GM12878 (cell line): ENCODE data around the gene PCAT6. TPM values are rescaled to one million over a fixed set of nuclear protein-coding genes. Genes with fewer than 3 reads are reported as not detected.

Experiments used
- ATAC-seq: fragments of 200-7000 bp; cut with Tn5 transposase; 3 replicates; pipeline ENCODE4 v1.9.1; 2020; ENCODE audit warnings: mild to moderate bottlenecking, moderate library complexity
- BruUV-seq: library from RNA; stranded (reverse); fragments of 400-500 nt; replicated peaks from 2 replicates; lab custom pipeline; 2021; lab: Mats Ljungman, UMichigan
- CTCF ChIA-PET: fragments of 300-600 bp; sonication (Branson Sonifier 250); formaldehyde crosslinking; extraction: SDS; loops from one replicate; lab custom pipeline; 2021; ENCODE audit warnings: inconsistent platforms; lab: Yijun Ruan, JAX
- POLR2A ChIA-PET: fragments of 350-600 bp; formaldehyde crosslinking; extraction: SDS; loops from one replicate; lab custom pipeline; 2021; ENCODE audit warnings: inconsistent platforms; lab: Charles Lee
- RAD21 ChIA-PET: fragments of 300-600 bp; sonication (Branson Sonifier 250); formaldehyde crosslinking; loops from one replicate; lab custom pipeline; 2023; ENCODE audit warnings: antibody characterized with exemption; ENCODE audit not compliant: unreplicated experiment; lab: Charles Lee
- SMC1A ChIA-PET: fragments of 300-600 bp; sonication (Branson Sonifier 250); formaldehyde crosslinking; loops from one replicate; lab custom pipeline; 2023; ENCODE audit not compliant: unreplicated experiment, uncharacterized antibody; lab: Charles Lee
- DNase-seq: peaks from one replicate; pipeline ENCODE4 v3.0.0-alpha.2; 2011; ENCODE audit warnings: low read depth, low spot score
- FAIRE-seq: peaks from 3 replicates; lab custom pipeline; 2011; peaks lifted over from hg19 to GRCh38; lab: Jason Lieb, UNC
- H2AFZ ChIP-seq: 2 replicates; pipeline ENCODE4 v1.6.0; 2011; ENCODE audit warnings: low read depth, low read length, control low read depth; ENCODE audit not compliant: control insufficient read depth
- H3K27ac ChIP-seq: 2 replicates; pipeline ENCODE4 v1.5.1; 2011; ENCODE audit warnings: control low read depth; ENCODE audit not compliant: control insufficient read depth, insufficient read depth
- H3K27me3 ChIP-seq, 2 experiments: replicated peaks in 1 of 2; 2 replicates each; pipeline versions ENCODE4 v1.6.0 to v1.6.1; 2011; ENCODE audit warnings: low read length in 1 of 2; ENCODE audit not compliant: control insufficient read depth in 2 of 2, insufficient read depth in 2 of 2
- H3K36me3 ChIP-seq, 2 experiments: 2 replicates each; pipeline ENCODE4 v1.5.1; 2011; ENCODE audit warnings: low read length in 1 of 2; ENCODE audit not compliant: control insufficient read depth in 2 of 2, insufficient read depth in 2 of 2
- H3K4me1 ChIP-seq: 2 replicates; pipeline ENCODE4 v1.6.1; 2011; ENCODE audit warnings: mild to moderate bottlenecking, low read length, moderate library complexity, mixed read lengths; ENCODE audit not compliant: control insufficient read depth, insufficient read depth
- H3K4me2 ChIP-seq: 2 replicates; pipeline ENCODE4 v1.6.0; 2011; ENCODE audit warnings: control low read depth; ENCODE audit not compliant: control insufficient read depth, insufficient read depth
- H3K4me3 ChIP-seq: fragments of 200-600 bp; sonication (generic); 2 replicates; pipeline ENCODE4 v1.5.1; 2016
- H3K79me2 ChIP-seq: 2 replicates; pipeline ENCODE4 v1.6.0; 2011; ENCODE audit warnings: low read length; ENCODE audit not compliant: control insufficient read depth, insufficient read depth
- H3K9ac ChIP-seq: 2 replicates; pipeline ENCODE4 v1.8.0; 2011; ENCODE audit warnings: low read length, control low read depth, mixed read lengths; ENCODE audit not compliant: control insufficient read depth, insufficient read depth
- H3K9me3 ChIP-seq: replicated peaks from 3 replicates; pipeline ENCODE4 v1.5.1; 2011; ENCODE audit warnings: mild to moderate bottlenecking, low read length; ENCODE audit not compliant: control insufficient read depth, insufficient read depth
- H4K20me1 ChIP-seq: 2 replicates; pipeline ENCODE4 v1.6.0; 2011; ENCODE audit not compliant: control insufficient read depth, insufficient read depth
- BCL11A ChIP-seq: IDR thresholded peaks from 2 replicates; pipeline ENCODE4 v1.6.1; 2011; ENCODE audit warnings: low read depth, low read length
- CREM ChIP-seq: IDR thresholded peaks from 2 replicates; pipeline ENCODE4 v1.6.1; 2014; ENCODE audit warnings: antibody characterized with exemption, low read depth
- IKZF1 ChIP-seq: fragments of 450-650 bp; conservative IDR thresholded peaks from 2 replicates; pipeline ENCODE4 v1.6.1; 2017; ENCODE audit warnings: antibody characterized with exemption, mild to moderate bottlenecking
- IKZF2 ChIP-seq, 2 experiments: fragments of 450-650 bp; IDR thresholded peaks; 2 replicates each; pipeline ENCODE4 v1.6.1; 2017; ENCODE audit warnings: mild to moderate bottlenecking in 2 of 2, moderate library complexity in 2 of 2
- MEF2A ChIP-seq: IDR thresholded peaks from 2 replicates; pipeline ENCODE4 v1.6.1; 2011; ENCODE audit warnings: low read depth, mild to moderate bottlenecking, low read length, moderate library complexity; ENCODE audit not compliant: insufficient read depth
- MTA2 ChIP-seq: fragments of 450-650 bp; IDR thresholded peaks from 2 replicates; pipeline ENCODE4 v1.6.1; 2016; ENCODE audit warnings: low read depth, mild to moderate bottlenecking, moderate library complexity
- NR2F1 ChIP-seq: fragments of 450-650 bp; conservative IDR thresholded peaks from 2 replicates; pipeline ENCODE4 v1.6.1; 2017; ENCODE audit warnings: mild to moderate bottlenecking
- ZNF24 ChIP-seq: fragments of 450-650 bp; IDR thresholded peaks from 2 replicates; pipeline ENCODE4 v1.6.1; 2017; ENCODE audit warnings: antibody characterized with exemption, mild to moderate bottlenecking
- WGBS: methylation state at CpG from one replicate; pipeline ENCODE4 v1.1.6; 2016; ENCODE audit warnings: low lambda C conversion rate; ENCODE audit not compliant: insufficient replicate concordance, insufficient coverage; ENCODE audit errors: missing lambda C conversion rate; 5-methylcytosine and 5-hydroxymethylcytosine counted together
- in situ Hi-C: fragments of 300-500 bp; cut with MboI; formaldehyde crosslinking; loops from 9 replicates; pipeline ENCODE4 v1.14.3; 2018; ENCODE audit warnings: mixed read lengths
- intact Hi-C: fragments of 100-400 bp; cut with micrococcal nuclease; formaldehyde crosslinking; loops from one replicate; pipeline ENCODE4 v1.14.2; 2022; ENCODE audit not compliant: unreplicated experiment
- polyA plus RNA-seq, 11 experiments: library from polyadenylated mRNA; depleted of rRNA in 4 of 11; unstranded in 6 of 11; stranded (reverse) in 5 of 11; fragments of >200 nt; fragmentation: Nextera tagmentation in 4 of 11; fragmentation: Illumina TruSeq in 1 of 11; extraction: Ambion mirVana in 4 of 11; extraction: Trizol in 1 of 11; gene quantifications; 1 replicate in 1 of 11; 2 replicates in 10 of 11; pipeline versions ENCODE4 v1.2.1 to v1.2.3, GENCODE V29; 2011 to 2016; ENCODE audit warnings: inconsistent platforms in 2 of 11, missing spikeins in 2 of 11, low read depth in 1 of 11
- total RNA-seq, 4 experiments: library from RNA; depleted of rRNA in 3 of 4; stranded (reverse); fragments of >200 nt in 3 of 4; fragmentation: Illumina TruSeq in 1 of 4; extraction: Trizol in 1 of 4; gene quantifications; 2 replicates each; pipeline versions ENCODE4 v1.2.1 to v1.2.3, GENCODE V29; 2013 to 2021
- TF ChIP-seq, protein P1 (sequence below): IDR thresholded peaks from 2 replicates; pipeline ENCODE4 v1.6.1; 2011; ENCODE audit warnings: borderline replicate concordance, low read depth, mild to moderate bottlenecking, moderate library complexity, low read length; ENCODE audit not compliant: insufficient read depth, poor library complexity, severe bottlenecking

Gene PCAT6
- total and polyA plus RNA-seq, 10 of the 15 experiments (the other 5 are each of a cell fraction or from before 2014, with no cell fraction given): 0.16 to 0.83 (median 0.48) TPM; not detected in 4

DNA sequence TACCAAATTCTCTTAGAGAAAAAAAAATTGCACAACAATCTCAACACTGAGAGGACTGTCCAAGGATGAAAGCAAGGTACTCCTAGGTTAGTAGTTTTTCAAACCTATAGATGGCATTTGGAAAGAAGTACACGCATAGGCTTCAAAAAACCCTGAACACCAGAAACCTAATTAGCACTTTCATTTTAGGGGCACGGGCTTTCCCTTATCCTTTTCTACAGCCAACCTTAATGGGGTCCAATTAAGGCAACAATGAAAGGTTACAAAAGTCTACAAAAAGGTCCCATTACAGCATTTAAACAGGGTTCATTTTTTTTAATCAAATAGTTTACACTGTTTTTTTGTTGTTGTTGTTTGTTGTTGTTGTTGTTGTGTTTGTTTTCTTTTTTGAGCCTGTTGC, 8.7 kb upstream of the PCAT6 start:
- DNase-seq (no peak), FAIRE-seq (no peak), ATAC-seq (peak; percentile 64)
- in situ Hi-C loops: no loop called here
- H3K4me3 ChIP-seq: no peak overlapping the region
- TF ChIP-seq MEF2A (no peak), IKZF2 (IDR thresholded peaks at IDR 0.05) (peak in 1 of 2 experiments; percentile 35; a peak in 1 of 4 replicates), IKZF1 (0 out of 2 replicates have a peak, but pooled peaks have one; percentile 15), ZNF24 (peak; percentile 44; the same call in 1 of the 2 replicates), BCL11A (peak; percentile 70; the same call in 1 of the 2 replicates), CREM (no peak), NR2F1 (0 out of 2 replicates have a peak, but pooled peaks have one; percentile 55), MTA2 (peak; percentile 94)
- TF ChIP-seq, protein P1, sequence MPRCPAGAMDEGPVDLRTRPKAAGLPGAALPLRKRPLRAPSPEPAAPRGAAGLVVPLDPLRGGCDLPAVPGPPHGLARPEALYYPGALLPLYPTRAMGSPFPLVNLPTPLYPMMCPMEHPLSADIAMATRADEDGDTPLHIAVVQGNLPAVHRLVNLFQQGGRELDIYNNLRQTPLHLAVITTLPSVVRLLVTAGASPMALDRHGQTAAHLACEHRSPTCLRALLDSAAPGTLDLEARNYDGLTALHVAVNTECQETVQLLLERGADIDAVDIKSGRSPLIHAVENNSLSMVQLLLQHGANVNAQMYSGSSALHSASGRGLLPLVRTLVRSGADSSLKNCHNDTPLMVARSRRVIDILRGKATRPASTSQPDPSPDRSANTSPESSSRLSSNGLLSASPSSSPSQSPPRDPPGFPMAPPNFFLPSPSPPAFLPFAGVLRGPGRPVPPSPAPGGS: no peak
- 2% methylated on average over 2 of the region's 2 CpGs for WGBS
- SMC1A ChIA-PET: interaction anchor here (4.6 kb wide), 1 partner anchor 11 kb away, joined by 10 read pairs; no protein-coding TSS in a partner anchor
- H3K27me3 ChIP-seq: no peaks in the 10 kb centered on the region
- intact Hi-C loops: loop anchor here (10.0 kb wide), 1 partner anchor 203 kb away; the partner anchor contains the start of gene TMEM183A
- 0 out of 2 replicates have a peak, but pooled peaks cover 7% of the 10 kb centered on the region for H3K4me1 ChIP-seq
- H3K36me3 ChIP-seq: no peaks in the 10 kb centered on the region
- CTCF ChIA-PET: no interaction called here
- H3K9ac ChIP-seq: no peak overlapping the region
- RAD21 ChIA-PET: no interaction called here
- no peak overlapping the region for H2AFZ ChIP-seq
- H3K27ac ChIP-seq: no peak overlapping the region
- peaks cover 38% of the 10 kb centered on the region for H3K79me2 ChIP-seq
- BruUV-seq: no TSS peak
- H4K20me1 ChIP-seq: peaks cover under 1% of the 10 kb centered on the region; the same call in 1 of the 2 replicates
- POLR2A ChIA-PET: no interaction called here
- no peak overlapping the region for H3K4me2 ChIP-seq
- no peaks in the 10 kb centered on the region; the same call in 2 of the 3 replicates for H3K9me3 ChIP-seq
